MM.1S (cell line): ENCODE measurements around the gene FBXO24.

ENCODE experiments used
- EZH2 ChIP-seq: fragments of 300-600 bp; sonication (generic); optimal IDR thresholded peaks from 2 replicates; pipeline ENCODE3; 2017; ENCODE audit warnings: low read depth, mild to moderate bottlenecking, antibody characterized with exemption, low read length, mixed read lengths
- EZH2phosphoT487 ChIP-seq: fragments of 300-600 bp; sonication (generic); IDR thresholded peaks from 2 replicates; pipeline ENCODE4 v1.6.1; 2018; ENCODE audit warnings: antibody characterized with exemption, low read length
- TF ChIP-seq, protein P1 (sequence below): fragments of 300-600 bp; sonication (generic); IDR thresholded peaks from 2 replicates; pipeline ENCODE4 v1.5.1; 2016; ENCODE audit warnings: antibody characterized with exemption, low read length, mixed read lengths

DNA sequence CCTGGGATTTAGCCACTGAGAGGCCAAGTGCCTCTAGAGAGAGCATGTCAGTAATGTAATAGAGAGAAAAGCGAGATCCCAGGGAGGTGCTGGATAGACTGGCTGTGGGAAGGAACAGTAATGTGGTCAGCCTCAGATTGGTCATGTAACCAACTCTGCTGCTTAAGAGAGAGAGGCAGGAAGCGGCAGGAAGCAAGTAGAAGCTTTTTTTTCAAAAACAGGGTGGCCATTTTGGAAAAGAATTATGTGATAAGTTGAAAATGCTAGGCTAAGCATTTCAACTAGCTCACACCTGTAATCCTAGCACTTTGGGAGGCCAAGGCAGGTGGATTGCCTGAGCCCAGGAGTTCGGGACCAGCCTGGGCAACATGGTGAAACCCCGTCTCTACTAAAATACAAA is 12.3 kb downstream of the FBXO24 start:
- TF ChIP-seq, protein P1, sequence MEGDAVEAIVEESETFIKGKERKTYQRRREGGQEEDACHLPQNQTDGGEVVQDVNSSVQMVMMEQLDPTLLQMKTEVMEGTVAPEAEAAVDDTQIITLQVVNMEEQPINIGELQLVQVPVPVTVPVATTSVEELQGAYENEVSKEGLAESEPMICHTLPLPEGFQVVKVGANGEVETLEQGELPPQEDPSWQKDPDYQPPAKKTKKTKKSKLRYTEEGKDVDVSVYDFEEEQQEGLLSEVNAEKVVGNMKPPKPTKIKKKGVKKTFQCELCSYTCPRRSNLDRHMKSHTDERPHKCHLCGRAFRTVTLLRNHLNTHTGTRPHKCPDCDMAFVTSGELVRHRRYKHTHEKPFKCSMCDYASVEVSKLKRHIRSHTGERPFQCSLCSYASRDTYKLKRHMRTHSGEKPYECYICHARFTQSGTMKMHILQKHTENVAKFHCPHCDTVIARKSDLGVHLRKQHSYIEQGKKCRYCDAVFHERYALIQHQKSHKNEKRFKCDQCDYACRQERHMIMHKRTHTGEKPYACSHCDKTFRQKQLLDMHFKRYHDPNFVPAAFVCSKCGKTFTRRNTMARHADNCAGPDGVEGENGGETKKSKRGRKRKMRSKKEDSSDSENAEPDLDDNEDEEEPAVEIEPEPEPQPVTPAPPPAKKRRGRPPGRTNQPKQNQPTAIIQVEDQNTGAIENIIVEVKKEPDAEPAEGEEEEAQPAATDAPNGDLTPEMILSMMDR: no peak
- TF ChIP-seq EZH2phosphoT487: no peak
- TF ChIP-seq EZH2: no peak
